ENCODE data around the gene CERS6. TPM values are rescaled to one million over a fixed set of nuclear protein-coding genes. Genes with fewer than 3 reads are reported as not detected.

The CERS6 gene
- total and polyA plus RNA-seq, 2 experiments from 2014 or later: 7.4 to 35.0 TPM

DNA sequence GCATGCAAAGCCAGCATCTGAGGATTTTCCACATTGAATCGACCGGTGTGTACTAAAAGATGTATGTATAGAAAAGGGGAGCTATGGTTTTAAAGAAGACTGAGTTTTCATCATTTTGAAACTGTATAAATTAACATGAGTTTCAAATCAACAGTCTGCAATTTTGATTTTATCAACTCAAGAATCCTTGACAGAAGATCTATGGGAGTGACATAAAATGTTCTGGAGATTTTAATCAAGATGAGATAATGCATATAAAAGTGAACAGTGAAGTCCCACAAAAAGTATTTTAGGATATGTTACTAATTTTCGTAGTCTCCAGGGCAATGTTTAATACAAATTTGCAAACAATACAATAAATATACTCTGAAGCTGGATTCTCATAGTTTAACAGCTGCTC, 24.0 kb upstream of the CERS6 start:
- Histone ChIP-seq H3K36me3 (ENCODE audit: insufficient read depth) (no peaks in the 10 kb centered on the region), H3K27me3 (ENCODE audit: insufficient read depth) (no peaks in the 10 kb centered on the region), H3K27ac (ENCODE audit: low read depth) (no peak overlapping the region), H3K4me2 (no peak overlapping the region), H3K79me2 (replicated peaks; ENCODE audit: insufficient read depth) (no peaks in the 10 kb centered on the region), H4K20me1 (replicated peaks; ENCODE audit: insufficient read depth) (no peaks in the 10 kb centered on the region), H3K9me2 (ENCODE audit: insufficient read depth) (peaks cover 3% of the 10 kb centered on the region; the same call in 1 of the 2 replicates), H3F3A (replicated peaks; ENCODE audit: low read depth) (no peaks in the 10 kb centered on the region), H3K4me3 (no peak overlapping the region), H3K4me1 (ENCODE audit: insufficient read depth) (peaks cover 12% of the 10 kb centered on the region; the same call in 1 of the 2 replicates), H2AFZ (no peak overlapping the region)
- no peak overlapping the region for H3K4me3 Mint-ChIP-seq
- no peaks in the 10 kb centered on the region for H3K27me3 Mint-ChIP-seq (ENCODE audit: insufficient read depth, low read depth, poor library complexity)
- no peaks in the 10 kb centered on the region for H3K9me3 Mint-ChIP-seq
- DNase-seq (ENCODE audit: low spot score) (no peak), ATAC-seq (no peak)
- no peak overlapping the region for H3K27ac Mint-ChIP-seq
- H3K4me1 Mint-ChIP-seq: peaks cover 22% of the 10 kb centered on the region
- H3K36me3 Mint-ChIP-seq (ENCODE audit: low read depth): no peaks in the 10 kb centered on the region
- TF ChIP-seq NANOG (IDR thresholded peaks at IDR 0.05; ENCODE audit: borderline replicate concordance): no peak

DNA sequence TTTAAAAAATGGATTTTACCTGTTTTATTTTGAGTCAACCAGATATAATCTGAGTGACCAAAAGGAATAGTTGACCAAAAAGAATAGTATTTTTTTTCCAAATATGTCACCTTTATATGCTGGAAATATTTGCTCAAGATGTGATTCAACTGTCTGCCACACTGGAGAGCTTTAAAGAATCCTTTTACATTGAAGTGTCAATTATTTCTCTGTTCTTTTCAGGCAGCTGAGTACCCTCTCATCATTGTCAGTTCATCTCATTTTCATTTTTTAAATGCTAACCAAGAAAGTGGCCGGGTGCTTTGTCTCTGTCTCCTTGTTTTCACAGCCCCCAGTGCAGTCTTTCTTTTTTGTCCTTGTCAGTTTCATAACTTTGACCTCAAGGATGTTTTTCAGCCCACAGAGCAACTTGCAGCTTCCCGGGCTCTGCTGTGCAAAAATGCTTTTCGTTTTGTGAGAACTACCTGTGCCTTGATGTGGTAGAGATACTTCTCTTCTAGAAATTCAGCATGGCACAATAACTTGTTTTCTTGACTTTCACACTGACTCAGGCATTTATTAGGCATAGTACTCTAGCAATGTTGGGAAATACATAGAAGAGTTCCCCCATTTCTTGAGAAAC, 23.4 kb upstream of the CERS6 start:
- Histone ChIP-seq H3K4me1 (ENCODE audit: insufficient read depth) (peaks cover 12% of the 10 kb centered on the region; the same call in 1 of the 2 replicates), H4K20me1 (replicated peaks; ENCODE audit: insufficient read depth) (no peaks in the 10 kb centered on the region), H3K79me2 (replicated peaks; ENCODE audit: insufficient read depth) (no peaks in the 10 kb centered on the region), H3F3A (replicated peaks; ENCODE audit: low read depth) (no peaks in the 10 kb centered on the region), H3K27me3 (ENCODE audit: insufficient read depth) (no peaks in the 10 kb centered on the region), H3K9me2 (ENCODE audit: insufficient read depth) (peaks cover 6% of the 10 kb centered on the region), H3K4me2 (no peak overlapping the region), H2AFZ (no peak overlapping the region), H3K27ac (ENCODE audit: low read depth) (no peak overlapping the region), H3K36me3 (ENCODE audit: insufficient read depth) (no peaks in the 10 kb centered on the region), H3K4me3 (no peak overlapping the region)
- DNase-seq (ENCODE audit: low spot score): no peak
- Mint-ChIP-seq H3K36me3 (ENCODE audit: low read depth) (no peaks in the 10 kb centered on the region), H3K4me1 (peaks cover 17% of the 10 kb centered on the region), H3K4me3 (no peak overlapping the region), H3K27me3 (ENCODE audit: insufficient read depth, low read depth, poor library complexity) (no peaks in the 10 kb centered on the region), H3K9me3 (no peaks in the 10 kb centered on the region), H3K27ac (no peak overlapping the region)
- no peak for ATAC-seq
- TF ChIP-seq, protein P1, sequence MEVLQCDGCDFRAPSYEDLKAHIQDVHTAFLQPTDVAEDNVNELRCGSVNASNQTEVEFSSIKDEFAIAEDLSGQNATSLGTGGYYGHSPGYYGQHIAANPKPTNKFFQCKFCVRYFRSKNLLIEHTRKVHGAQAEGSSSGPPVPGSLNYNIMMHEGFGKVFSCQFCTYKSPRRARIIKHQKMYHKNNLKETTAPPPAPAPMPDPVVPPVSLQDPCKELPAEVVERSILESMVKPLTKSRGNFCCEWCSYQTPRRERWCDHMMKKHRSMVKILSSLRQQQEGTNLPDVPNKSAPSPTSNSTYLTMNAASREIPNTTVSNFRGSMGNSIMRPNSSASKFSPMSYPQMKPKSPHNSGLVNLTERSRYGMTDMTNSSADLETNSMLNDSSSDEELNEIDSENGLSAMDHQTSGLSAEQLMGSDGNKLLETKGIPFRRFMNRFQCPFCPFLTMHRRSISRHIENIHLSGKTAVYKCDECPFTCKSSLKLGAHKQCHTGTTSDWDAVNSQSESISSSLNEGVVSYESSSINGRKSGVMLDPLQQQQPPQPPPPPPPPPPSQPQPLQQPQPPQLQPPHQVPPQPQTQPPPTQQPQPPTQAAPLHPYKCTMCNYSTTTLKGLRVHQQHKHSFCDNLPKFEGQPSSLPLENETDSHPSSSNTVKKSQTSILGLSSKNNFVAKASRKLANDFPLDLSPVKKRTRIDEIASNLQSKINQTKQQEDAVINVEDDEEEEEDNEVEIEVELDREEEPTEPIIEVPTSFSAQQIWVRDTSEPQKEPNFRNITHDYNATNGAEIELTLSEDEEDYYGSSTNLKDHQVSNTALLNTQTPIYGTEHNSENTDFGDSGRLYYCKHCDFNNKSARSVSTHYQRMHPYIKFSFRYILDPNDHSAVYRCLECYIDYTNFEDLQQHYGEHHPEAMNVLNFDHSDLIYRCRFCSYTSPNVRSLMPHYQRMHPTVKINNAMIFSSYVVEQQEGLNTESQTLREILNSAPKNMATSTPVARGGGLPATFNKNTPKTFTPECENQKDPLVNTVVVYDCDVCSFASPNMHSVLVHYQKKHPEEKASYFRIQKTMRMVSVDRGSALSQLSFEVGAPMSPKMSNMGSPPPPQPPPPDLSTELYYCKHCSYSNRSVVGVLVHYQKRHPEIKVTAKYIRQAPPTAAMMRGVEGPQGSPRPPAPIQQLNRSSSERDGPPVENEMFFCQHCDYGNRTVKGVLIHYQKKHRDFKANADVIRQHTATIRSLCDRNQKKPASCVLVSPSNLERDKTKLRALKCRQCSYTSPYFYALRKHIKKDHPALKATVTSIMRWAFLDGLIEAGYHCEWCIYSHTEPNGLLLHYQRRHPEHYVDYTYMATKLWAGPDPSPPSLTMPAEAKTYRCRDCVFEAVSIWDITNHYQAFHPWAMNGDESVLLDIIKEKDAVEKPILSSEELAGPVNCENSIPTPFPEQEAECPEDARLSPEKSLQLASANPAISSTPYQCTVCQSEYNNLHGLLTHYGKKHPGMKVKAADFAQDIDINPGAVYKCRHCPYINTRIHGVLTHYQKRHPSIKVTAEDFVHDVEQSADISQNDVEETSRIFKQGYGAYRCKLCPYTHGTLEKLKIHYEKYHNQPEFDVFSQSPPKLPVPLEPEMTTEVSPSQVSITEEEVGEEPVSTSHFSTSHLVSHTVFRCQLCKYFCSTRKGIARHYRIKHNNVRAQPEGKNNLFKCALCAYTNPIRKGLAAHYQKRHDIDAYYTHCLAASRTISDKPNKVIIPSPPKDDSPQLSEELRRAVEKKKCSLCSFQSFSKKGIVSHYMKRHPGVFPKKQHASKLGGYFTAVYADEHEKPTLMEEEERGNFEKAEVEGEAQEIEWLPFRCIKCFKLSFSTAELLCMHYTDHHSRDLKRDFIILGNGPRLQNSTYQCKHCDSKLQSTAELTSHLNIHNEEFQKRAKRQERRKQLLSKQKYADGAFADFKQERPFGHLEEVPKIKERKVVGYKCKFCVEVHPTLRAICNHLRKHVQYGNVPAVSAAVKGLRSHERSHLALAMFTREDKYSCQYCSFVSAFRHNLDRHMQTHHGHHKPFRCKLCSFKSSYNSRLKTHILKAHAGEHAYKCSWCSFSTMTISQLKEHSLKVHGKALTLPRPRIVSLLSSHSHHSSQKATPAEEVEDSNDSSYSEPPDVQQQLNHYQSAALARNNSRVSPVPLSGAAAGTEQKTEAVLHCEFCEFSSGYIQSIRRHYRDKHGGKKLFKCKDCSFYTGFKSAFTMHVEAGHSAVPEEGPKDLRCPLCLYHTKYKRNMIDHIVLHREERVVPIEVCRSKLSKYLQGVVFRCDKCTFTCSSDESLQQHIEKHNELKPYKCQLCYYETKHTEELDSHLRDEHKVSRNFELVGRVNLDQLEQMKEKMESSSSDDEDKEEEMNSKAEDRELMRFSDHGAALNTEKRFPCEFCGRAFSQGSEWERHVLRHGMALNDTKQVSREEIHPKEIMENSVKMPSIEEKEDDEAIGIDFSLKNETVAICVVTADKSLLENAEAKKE (CRISPR knock-in tag; IDR thresholded peaks at IDR 0.05): no peak
- TF ChIP-seq NANOG (IDR thresholded peaks at IDR 0.05; ENCODE audit: borderline replicate concordance) (no peak), STAT1 (IDR thresholded peaks at IDR 0.05; ENCODE audit: unreplicated experiment) (no peak), JUNB (IDR thresholded peaks at IDR 0.05; ENCODE audit: unreplicated experiment) (no peak), ZNF331 (CRISPR knock-in tag; IDR thresholded peaks at IDR 0.05; ENCODE audit: low read depth) (no peak), EZH2 (IDR thresholded peaks at IDR 0.05; ENCODE audit: low read depth, unreplicated experiment) (no peak), EZH2phosphoT487 (IDR thresholded peaks at IDR 0.05; ENCODE audit: unreplicated experiment) (no peak), CREB1 (CRISPR knock-in tag; IDR thresholded peaks at IDR 0.05; ENCODE audit: low read depth) (no peak)
- TF ChIP-seq, protein P2, sequence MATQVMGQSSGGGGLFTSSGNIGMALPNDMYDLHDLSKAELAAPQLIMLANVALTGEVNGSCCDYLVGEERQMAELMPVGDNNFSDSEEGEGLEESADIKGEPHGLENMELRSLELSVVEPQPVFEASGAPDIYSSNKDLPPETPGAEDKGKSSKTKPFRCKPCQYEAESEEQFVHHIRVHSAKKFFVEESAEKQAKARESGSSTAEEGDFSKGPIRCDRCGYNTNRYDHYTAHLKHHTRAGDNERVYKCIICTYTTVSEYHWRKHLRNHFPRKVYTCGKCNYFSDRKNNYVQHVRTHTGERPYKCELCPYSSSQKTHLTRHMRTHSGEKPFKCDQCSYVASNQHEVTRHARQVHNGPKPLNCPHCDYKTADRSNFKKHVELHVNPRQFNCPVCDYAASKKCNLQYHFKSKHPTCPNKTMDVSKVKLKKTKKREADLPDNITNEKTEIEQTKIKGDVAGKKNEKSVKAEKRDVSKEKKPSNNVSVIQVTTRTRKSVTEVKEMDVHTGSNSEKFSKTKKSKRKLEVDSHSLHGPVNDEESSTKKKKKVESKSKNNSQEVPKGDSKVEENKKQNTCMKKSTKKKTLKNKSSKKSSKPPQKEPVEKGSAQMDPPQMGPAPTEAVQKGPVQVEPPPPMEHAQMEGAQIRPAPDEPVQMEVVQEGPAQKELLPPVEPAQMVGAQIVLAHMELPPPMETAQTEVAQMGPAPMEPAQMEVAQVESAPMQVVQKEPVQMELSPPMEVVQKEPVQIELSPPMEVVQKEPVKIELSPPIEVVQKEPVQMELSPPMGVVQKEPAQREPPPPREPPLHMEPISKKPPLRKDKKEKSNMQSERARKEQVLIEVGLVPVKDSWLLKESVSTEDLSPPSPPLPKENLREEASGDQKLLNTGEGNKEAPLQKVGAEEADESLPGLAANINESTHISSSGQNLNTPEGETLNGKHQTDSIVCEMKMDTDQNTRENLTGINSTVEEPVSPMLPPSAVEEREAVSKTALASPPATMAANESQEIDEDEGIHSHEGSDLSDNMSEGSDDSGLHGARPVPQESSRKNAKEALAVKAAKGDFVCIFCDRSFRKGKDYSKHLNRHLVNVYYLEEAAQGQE (IDR thresholded peaks at IDR 0.05; ENCODE audit: unreplicated experiment): no peak
- TF ChIP-seq, protein P3, sequence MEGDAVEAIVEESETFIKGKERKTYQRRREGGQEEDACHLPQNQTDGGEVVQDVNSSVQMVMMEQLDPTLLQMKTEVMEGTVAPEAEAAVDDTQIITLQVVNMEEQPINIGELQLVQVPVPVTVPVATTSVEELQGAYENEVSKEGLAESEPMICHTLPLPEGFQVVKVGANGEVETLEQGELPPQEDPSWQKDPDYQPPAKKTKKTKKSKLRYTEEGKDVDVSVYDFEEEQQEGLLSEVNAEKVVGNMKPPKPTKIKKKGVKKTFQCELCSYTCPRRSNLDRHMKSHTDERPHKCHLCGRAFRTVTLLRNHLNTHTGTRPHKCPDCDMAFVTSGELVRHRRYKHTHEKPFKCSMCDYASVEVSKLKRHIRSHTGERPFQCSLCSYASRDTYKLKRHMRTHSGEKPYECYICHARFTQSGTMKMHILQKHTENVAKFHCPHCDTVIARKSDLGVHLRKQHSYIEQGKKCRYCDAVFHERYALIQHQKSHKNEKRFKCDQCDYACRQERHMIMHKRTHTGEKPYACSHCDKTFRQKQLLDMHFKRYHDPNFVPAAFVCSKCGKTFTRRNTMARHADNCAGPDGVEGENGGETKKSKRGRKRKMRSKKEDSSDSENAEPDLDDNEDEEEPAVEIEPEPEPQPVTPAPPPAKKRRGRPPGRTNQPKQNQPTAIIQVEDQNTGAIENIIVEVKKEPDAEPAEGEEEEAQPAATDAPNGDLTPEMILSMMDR (conservative IDR thresholded peaks at IDR 0.05; ENCODE audit: low read depth in 2 of 2): no peak
